CD4-positive, CD25-positive, alpha-beta regulatory T cell (primary cell): Measurements from ENCODE around the gene NCF4. TPM values are rescaled to one million over a fixed set of nuclear protein-coding genes. Genes with fewer than 3 reads are reported as not detected.

Experiments
- ATAC-seq, 2 donors: fragments of 150-1000 bp; cut with Tn5 transposase; one replicate each; pipeline ENCODE4 v1.10.0; 2021; ENCODE audit warnings: low read depth in 2 of 2, moderate number of reproducible peaks in 2 of 2, moderate library complexity in 1 of 2
- DNase-seq, 3 donors: peaks; one replicate each; pipeline versions ENCODE4 v3.0.0 to v3.0.0-alpha.2; 2012 to 2022; ENCODE audit warnings: mixed read lengths in 1 of 3
- H3K27ac ChIP-seq: one replicate; pipeline ENCODE4 v1.7.0; 2013; ENCODE audit warnings: mild to moderate bottlenecking, low read length; ENCODE audit not compliant: insufficient read depth, poor library complexity, severe bottlenecking
- H3K27me3 ChIP-seq: one replicate; pipeline ENCODE4 v1.7.0; 2013; ENCODE audit warnings: low read length; ENCODE audit not compliant: control insufficient read depth, insufficient read depth
- H3K36me3 ChIP-seq: one replicate; pipeline ENCODE4 v1.7.0; 2013; ENCODE audit warnings: mild to moderate bottlenecking, low read length, moderate library complexity; ENCODE audit not compliant: control insufficient read depth, insufficient read depth
- H3K4me1 ChIP-seq: 2 replicates; pipeline ENCODE4 v1.7.0; 2013; ENCODE audit warnings: mild to moderate bottlenecking, low read length; ENCODE audit not compliant: insufficient read depth, control insufficient read depth, poor library complexity, severe bottlenecking
- H3K4me3 ChIP-seq: one replicate; pipeline ENCODE4 v1.7.0; 2013; ENCODE audit warnings: low read depth, mild to moderate bottlenecking, low read length, moderate library complexity
- H3K9me3 ChIP-seq, 2 experiments: 1 replicate in 1 of 2; 2 replicates in 1 of 2; pipeline ENCODE4 v1.7.0; 2013; ENCODE audit warnings: low read length in 2 of 2, mild to moderate bottlenecking in 1 of 2, moderate library complexity in 1 of 2; ENCODE audit not compliant: control insufficient read depth in 2 of 2
- H3K27ac Mint-ChIP-seq, 3 donors: one replicate each; pipeline ENCODE4 v1.8.0; 2020 to 2022; ENCODE audit warnings: mild to moderate bottlenecking in 3 of 3, mixed read lengths in 3 of 3, moderate library complexity in 2 of 3
- H3K27me3 Mint-ChIP-seq: one replicate; pipeline ENCODE4 v1.8.0; 2022; ENCODE audit warnings: mild to moderate bottlenecking, mixed read lengths
- H3K36me3 Mint-ChIP-seq: one replicate; pipeline ENCODE4 v1.8.0; 2020; ENCODE audit warnings: mixed read lengths
- H3K4me1 Mint-ChIP-seq, 4 donors: one replicate each; pipeline ENCODE4 v1.8.0; 2020 to 2022; ENCODE audit warnings: mixed read lengths in 4 of 4, mild to moderate bottlenecking in 1 of 4
- H3K4me3 Mint-ChIP-seq, 4 donors: one replicate each; pipeline ENCODE4 v1.8.0; 2020 to 2022; ENCODE audit warnings: mild to moderate bottlenecking in 4 of 4, mixed read lengths in 4 of 4, moderate library complexity in 3 of 4
- H3K9me3 Mint-ChIP-seq, 7 donors: one replicate each; pipeline ENCODE4 v1.8.0; 2020 to 2022; ENCODE audit warnings: mixed read lengths in 7 of 7, mild to moderate bottlenecking in 3 of 7, moderate library complexity in 2 of 7
- polyA plus RNA-seq, 4 donors: library from polyadenylated mRNA; unstranded; fragments of 300-500 nt; fragmentation: Illumina TruSeq; gene quantifications; one replicate each; pipeline ENCODE4 v1.2.3, GENCODE V29; 2021
- total RNA-seq: library from RNA; stranded (reverse); gene quantifications from one replicate; pipeline ENCODE4 v1.2.3, GENCODE V29; 2022

The NCF4 gene
- total and polyA plus RNA-seq, 5 donors from 2014 or later, result 53.1 to 126 (median 63.6) TPM

DNA sequence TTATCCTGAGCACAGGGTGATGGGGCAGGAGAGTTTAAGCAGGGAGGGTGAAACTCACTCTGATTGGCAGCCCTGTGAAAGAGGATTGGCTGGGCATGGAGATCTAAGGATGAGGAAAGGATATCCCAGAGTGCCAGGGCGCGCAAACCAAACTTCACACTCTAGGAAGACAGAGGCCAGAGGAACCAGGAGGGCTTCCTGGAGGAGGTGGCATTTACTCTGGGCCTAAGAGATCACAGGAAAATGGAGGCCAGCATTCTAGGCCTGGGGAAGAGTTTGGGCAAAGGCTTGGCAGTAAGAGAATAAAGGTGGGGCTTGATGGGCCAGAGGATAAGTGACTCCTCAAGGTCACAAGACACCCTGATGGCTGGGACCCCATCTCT, 377 bp upstream of the NCF4 start:
- H3K4me1 ChIP-seq, result peaks cover 34% of the 10 kb centered on the region
- H3K4me3 ChIP-seq, result peak overlapping the region; percentile 80

DNA sequence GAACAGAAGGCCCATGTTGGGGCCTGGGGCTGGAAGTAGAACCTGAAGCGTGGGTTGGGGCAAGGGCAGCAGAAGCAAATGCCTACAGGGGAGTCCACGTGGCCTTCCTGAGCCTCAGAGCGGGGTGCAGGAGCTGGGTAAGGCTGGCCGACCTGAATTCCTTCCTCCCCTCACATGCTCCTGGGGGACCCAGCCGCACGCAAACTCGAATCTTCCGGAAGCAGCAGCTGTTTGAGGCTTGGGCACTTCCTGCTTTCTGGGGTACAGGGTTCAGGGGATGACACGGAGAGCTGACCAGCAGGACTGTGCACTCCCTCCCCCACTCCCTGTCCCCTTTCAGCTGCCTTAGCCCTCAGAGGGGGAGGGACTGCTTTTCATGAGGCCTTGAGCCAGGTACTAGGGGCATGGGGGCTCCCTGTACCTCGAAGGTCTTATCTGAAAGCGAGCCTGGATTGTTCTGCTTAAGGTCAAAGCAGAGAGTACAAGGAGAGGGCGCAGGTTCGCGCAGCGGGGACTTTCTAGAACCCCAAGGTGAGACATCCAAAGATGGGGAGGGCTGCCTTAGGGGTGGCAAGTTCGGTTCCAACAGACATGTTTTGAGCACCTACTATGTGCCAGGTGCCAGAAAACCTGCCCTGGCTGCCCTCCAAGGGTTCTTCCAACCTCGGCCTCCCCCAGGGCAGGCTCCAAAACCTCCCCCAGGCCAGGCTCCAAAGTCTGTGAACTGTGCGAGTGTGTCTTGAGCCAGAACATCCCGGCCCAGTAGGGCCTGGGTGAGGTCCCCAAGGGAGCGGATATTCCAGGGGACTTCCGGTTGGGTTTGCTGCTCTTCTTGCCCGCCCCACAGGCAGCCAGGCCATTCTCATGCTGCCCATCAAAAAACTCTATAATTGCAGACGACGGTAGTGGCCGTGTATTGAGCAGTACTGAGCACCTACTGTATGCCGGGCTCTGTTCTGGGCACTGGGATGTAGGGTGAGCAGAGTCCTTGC, 1.7 kb downstream of the NCF4 start:
- H3K4me1 ChIP-seq, result peaks cover 29% of the 10 kb centered on the region
- no peaks in the 10 kb centered on the region for H3K9me3 Mint-ChIP-seq
- H3K4me3 Mint-ChIP-seq, result peak overlapping the region; percentile 84 to 95 (median 88)
- peak overlapping the region; percentile 32 for H3K4me3 ChIP-seq
- H3K4me1 Mint-ChIP-seq, result peaks cover 0 to 49% (median 36%) of the 10 kb centered on the region in 4 donors
- DNase-seq (peak in 1 of 3 donors; percentile 66), ATAC-seq (no peak)
- no peaks in the 10 kb centered on the region for H3K27me3 ChIP-seq
- peaks cover 28% of the 10 kb centered on the region for H3K36me3 Mint-ChIP-seq
- peak overlapping the region; percentile 94 to 97 (median 96) for H3K27ac Mint-ChIP-seq
- H3K9me3 ChIP-seq, result no peaks in the 10 kb centered on the region
- peak overlapping the region; percentile 79 for H3K27ac ChIP-seq
- peaks cover 31% of the 10 kb centered on the region for H3K36me3 ChIP-seq
- no peaks in the 10 kb centered on the region for H3K27me3 Mint-ChIP-seq

More for the DNA sequence above, 377 bp upstream of the NCF4 start:
- peaks cover 0 to 54% (median 37%) of the 10 kb centered on the region in 4 donors for H3K4me1 Mint-ChIP-seq
- peak overlapping the region; percentile 84 to 95 (median 88) for H3K4me3 Mint-ChIP-seq
- H3K36me3 Mint-ChIP-seq, result peaks cover 13% of the 10 kb centered on the region
- Histone ChIP-seq H3K9me3 (no peaks in the 10 kb centered on the region), H3K36me3 (peaks cover 10% of the 10 kb centered on the region), H3K27me3 (no peaks in the 10 kb centered on the region), H3K27ac (peak overlapping the region; percentile 79)
- peak overlapping the region; percentile 94 to 97 (median 96) for H3K27ac Mint-ChIP-seq
- peaks cover 7% of the 10 kb centered on the region for H3K27me3 Mint-ChIP-seq
- DNase-seq, result no peak
- ATAC-seq, result no peak
- no peaks in the 10 kb centered on the region for H3K9me3 Mint-ChIP-seq

DNA sequence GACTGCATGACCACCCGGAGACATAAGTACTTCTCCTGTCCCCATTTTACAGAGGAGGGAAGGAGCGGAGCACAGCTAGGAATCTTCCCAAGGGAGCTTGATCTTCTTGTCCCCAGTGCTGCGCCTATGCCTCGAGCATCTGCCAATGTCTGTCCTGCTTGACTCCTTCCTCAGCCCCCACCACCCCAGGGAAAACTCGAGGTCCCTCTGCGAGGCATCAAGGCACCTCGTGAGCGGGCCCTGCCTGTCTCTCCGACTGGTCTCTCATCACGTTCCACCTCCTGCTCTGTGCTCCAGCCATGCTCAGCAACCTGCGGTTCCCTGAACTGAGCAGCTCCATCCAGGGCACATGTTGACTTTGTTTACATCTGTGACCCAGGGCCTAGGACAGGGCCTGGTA, 2.5 kb downstream of the NCF4 start:
- Histone ChIP-seq H3K4me1 (peaks cover 29% of the 10 kb centered on the region), H3K9me3 (no peaks in the 10 kb centered on the region), H3K36me3 (peaks cover 37% of the 10 kb centered on the region), H3K27ac (no peak overlapping the region), H3K27me3 (no peaks in the 10 kb centered on the region), H3K4me3 (no peak overlapping the region)
- Mint-ChIP-seq H3K4me1 (peaks cover 0 to 45% (median 34%) of the 10 kb centered on the region in 4 donors), H3K27me3 (no peaks in the 10 kb centered on the region), H3K4me3 (peak overlapping the region; percentile 28 to 86 (median 48)), H3K9me3 (no peaks in the 10 kb centered on the region), H3K36me3 (peaks cover 28% of the 10 kb centered on the region), H3K27ac (peak overlapping the region in 2 of 3 donors; percentile 46 to 97)
- ATAC-seq, result no peak
- no peak for DNase-seq

DNA sequence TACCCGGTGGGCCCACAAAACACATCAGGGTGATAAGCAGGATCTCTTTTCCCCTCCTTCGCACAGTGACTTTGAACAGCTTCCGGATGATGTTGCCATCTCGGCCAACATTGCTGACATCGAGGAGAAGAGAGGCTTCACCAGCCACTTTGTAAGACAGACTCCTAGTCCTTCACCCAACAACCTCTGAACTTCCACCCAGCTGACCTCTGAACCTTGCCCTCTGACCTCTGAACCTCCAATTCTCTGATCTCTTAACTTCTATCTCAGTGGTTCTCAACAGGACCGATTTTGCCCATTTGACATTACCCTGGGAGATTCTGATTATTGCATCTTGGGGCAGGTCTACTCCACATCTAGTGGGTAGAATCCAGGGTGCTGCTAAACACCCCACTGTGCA, 3.2 kb downstream of the NCF4 start:
- Mint-ChIP-seq H3K27me3 (no peaks in the 10 kb centered on the region), H3K27ac (no peak overlapping the region), H3K4me1 (peaks cover 0 to 45% (median 33%) of the 10 kb centered on the region in 4 donors), H3K9me3 (no peaks in the 10 kb centered on the region), H3K4me3 (peak overlapping the region in 1 of 4 donors; percentile 5), H3K36me3 (peaks cover 28% of the 10 kb centered on the region)
- H3K4me3 ChIP-seq, result no peak overlapping the region
- no peak for DNase-seq
- H3K36me3 ChIP-seq, result peaks cover 37% of the 10 kb centered on the region
- no peak overlapping the region for H3K27ac ChIP-seq
- H3K4me1 ChIP-seq, result peaks cover 29% of the 10 kb centered on the region
- no peak for ATAC-seq
- no peaks in the 10 kb centered on the region for H3K27me3 ChIP-seq
- no peaks in the 10 kb centered on the region for H3K9me3 ChIP-seq

DNA sequence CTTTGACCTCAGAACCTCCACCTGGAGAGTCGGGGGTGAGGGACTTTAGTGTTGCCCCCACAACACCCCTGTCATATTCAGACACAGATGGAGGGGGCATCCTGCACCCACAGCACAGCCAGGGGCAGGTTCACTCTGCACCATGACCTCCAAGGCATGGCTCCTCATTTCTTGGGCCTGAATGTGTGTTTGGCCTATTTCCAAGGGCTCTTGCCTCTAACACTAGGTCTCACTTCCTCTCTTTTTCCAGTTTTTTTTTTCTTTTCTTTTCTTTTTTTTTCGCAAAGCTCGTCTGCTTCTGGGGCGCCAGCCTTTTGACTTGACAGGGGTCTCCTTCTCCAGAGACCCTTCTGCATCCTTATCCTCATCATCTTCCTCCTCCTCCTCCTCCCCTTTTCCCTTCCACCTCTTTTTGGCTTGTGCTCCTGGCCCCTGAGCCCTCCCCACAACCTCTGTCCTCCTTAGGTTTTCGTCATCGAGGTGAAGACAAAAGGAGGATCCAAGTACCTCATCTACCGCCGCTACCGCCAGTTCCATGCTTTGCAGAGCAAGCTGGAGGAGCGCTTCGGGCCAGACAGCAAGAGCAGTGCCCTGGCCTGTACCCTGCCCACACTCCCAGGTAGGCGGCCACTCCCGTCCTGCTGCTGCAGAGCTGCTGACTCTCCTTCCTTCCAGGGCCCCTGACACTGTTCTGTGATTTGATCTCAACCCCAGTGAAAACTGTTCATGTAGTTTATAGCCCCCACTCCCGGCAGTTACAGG, 3.8 kb downstream of the NCF4 start:
- peak overlapping the region in 1 of 3 donors; percentile 93 for H3K27ac Mint-ChIP-seq
- Histone ChIP-seq H3K4me1 (peaks cover 29% of the 10 kb centered on the region), H3K36me3 (peaks cover 37% of the 10 kb centered on the region), H3K27ac (no peak overlapping the region), H3K4me3 (no peak overlapping the region), H3K27me3 (no peaks in the 10 kb centered on the region), H3K9me3 (no peaks in the 10 kb centered on the region)
- no peaks in the 10 kb centered on the region for H3K27me3 Mint-ChIP-seq
- ATAC-seq (no peak), DNase-seq (no peak)
- H3K9me3 Mint-ChIP-seq, result no peaks in the 10 kb centered on the region
- peak overlapping the region in 1 of 4 donors; percentile 5 for H3K4me3 Mint-ChIP-seq
- H3K4me1 Mint-ChIP-seq, result peaks cover 0 to 39% (median 32%) of the 10 kb centered on the region in 4 donors
- peaks cover 28% of the 10 kb centered on the region for H3K36me3 Mint-ChIP-seq

DNA sequence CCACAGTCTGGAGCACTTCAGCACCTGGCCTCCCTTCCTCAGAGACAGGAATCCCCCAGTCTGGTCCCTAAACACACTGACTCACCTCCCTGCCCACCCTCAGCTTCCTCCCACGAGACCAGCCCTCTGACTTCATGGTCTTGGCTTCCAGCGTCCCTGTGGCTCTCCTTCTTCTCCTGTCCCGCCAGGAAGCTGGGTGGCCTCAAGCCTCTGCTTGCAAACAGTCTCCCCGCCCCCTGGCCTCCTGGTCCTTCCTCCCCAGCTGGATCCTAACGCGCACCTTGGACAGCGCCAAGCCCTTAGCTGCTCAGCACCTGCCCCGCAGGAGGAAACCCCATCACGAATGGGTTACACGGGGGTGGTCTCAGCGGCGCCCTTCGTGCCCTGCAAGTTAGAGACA, 4.5 kb downstream of the NCF4 start:
- H3K4me1 Mint-ChIP-seq, result peaks cover 0 to 32% (median 25%) of the 10 kb centered on the region in 4 donors
- no peaks in the 10 kb centered on the region for H3K9me3 ChIP-seq
- H3K4me3 ChIP-seq, result no peak overlapping the region
- peaks cover 32% of the 10 kb centered on the region for H3K36me3 Mint-ChIP-seq
- H3K27ac Mint-ChIP-seq, result no peak overlapping the region
- no peaks in the 10 kb centered on the region for H3K27me3 Mint-ChIP-seq
- peaks cover 29% of the 10 kb centered on the region for H3K4me1 ChIP-seq
- no peak overlapping the region for H3K4me3 Mint-ChIP-seq
- H3K27ac ChIP-seq, result no peak overlapping the region
- DNase-seq, result no peak
- H3K9me3 Mint-ChIP-seq, result no peaks in the 10 kb centered on the region
- H3K27me3 ChIP-seq, result no peaks in the 10 kb centered on the region
- H3K36me3 ChIP-seq, result peaks cover 41% of the 10 kb centered on the region
- no peak for ATAC-seq

DNA sequence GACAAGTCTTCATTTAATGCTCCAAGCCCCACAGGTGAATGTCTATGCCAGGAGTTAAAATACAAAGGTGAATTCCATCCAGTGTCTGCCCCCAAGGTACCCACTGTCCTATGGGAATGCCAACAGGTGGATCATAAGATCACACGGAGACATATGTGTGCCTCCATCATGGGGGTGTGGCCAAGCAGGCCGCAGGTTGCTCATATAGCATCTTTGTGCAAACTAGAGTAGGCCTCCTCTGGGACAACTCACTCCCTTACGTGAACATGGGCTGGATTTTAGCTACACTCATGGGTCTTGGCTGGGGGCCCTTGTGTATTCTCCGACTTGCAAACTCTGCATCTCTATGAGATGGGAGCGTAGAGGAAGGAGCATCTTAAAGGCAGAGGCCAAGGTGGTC, 6.9 kb downstream of the NCF4 start:
- Mint-ChIP-seq H3K4me1 (peaks cover 0 to 14% (median 10%) of the 10 kb centered on the region in 4 donors), H3K36me3 (peaks cover 35% of the 10 kb centered on the region), H3K27me3 (no peaks in the 10 kb centered on the region), H3K27ac (no peak overlapping the region), H3K9me3 (no peaks in the 10 kb centered on the region), H3K4me3 (peak overlapping the region in 1 of 4 donors; percentile 38)
- H3K4me3 ChIP-seq, result no peak overlapping the region
- H3K4me1 ChIP-seq, result peaks cover 5% of the 10 kb centered on the region
- no peak overlapping the region for H3K27ac ChIP-seq
- H3K36me3 ChIP-seq, result peaks cover 54% of the 10 kb centered on the region
- no peak for ATAC-seq
- no peaks in the 10 kb centered on the region for H3K27me3 ChIP-seq
- DNase-seq, result no peak
- no peaks in the 10 kb centered on the region for H3K9me3 ChIP-seq
